HG02623 (cell line): Measurements from ENCODE around the gene ABHD14A.
"Not testable (repeated sequence)": the region's sequence is repeated elsewhere in the genome, so short reads cannot be mapped to it uniquely, and the experiment has no call there.

Experiments used
- ATAC-seq: cut with Tn5 transposase; IDR thresholded peaks from one replicate; pipeline ENCODE4 v1.9.1; 2021; ENCODE audit warnings: moderate library complexity; ENCODE audit not compliant: unreplicated experiment

The ABHD14A gene

GRCh38 chr3:51993657-51994056 is 18.8 kb downstream of the ABHD14A start:
- ATAC-seq: not testable (repeated sequence)

GRCh38 chr3:51994530-51994929 is 19.7 kb downstream of the ABHD14A start:
- no peak for ATAC-seq

GRCh38 chr3:51995346-51996163 is 20.7 kb downstream of the ABHD14A start, which contains the start of gene RPL29:
TSS of gene RPL29 (minus strand) at chr3:51995895. CDS start at chr3:51995461, 434 bp downstream.
- peak; percentile 82 for ATAC-seq

- no peak for ATAC-seq
Observed at GRCh38 chr3:51997172-51997571, 22.3 kb downstream of the ABHD14A start.

GRCh38 chr3:51997935-51998596 is 23.2 kb downstream of the ABHD14A start:
- no peak for ATAC-seq

GRCh38 chr3:51998774-51999173 is 23.9 kb downstream of the ABHD14A start:
- ATAC-seq: no peak

- no peak for ATAC-seq
Observed at GRCh38 chr3:51999846-52000245, 25.0 kb downstream of the ABHD14A start.

GRCh38 chr3:52001443-52001974 is 26.6 kb downstream of the ABHD14A start:
- ATAC-seq: no peak

GRCh38 chr3:52002748-52003147 is 27.9 kb downstream of the ABHD14A start:
- ATAC-seq: no peak

- no peak for ATAC-seq
Observed at GRCh38 chr3:52004163-52004787, 29.4 kb downstream of the ABHD14A start.

- ATAC-seq: no peak
Observed at GRCh38 chr3:52004906-52005395, 30.1 kb downstream of the ABHD14A start.

GRCh38 chr3:52005571-52005986 is 30.7 kb downstream of the ABHD14A start:
- ATAC-seq: no peak

- ATAC-seq: no peak
Observed at GRCh38 chr3:52006017-52006819, 31.4 kb downstream of the ABHD14A start.

GRCh38 chr3:52006820-52007133 is 31.9 kb downstream of the ABHD14A start:
- ATAC-seq: no peak

- ATAC-seq: no peak
Observed at GRCh38 chr3:52007291-52007690, 32.4 kb downstream of the ABHD14A start.

- ATAC-seq: no peak
Observed at GRCh38 chr3:52010431-52010830, 35.6 kb downstream of the ABHD14A start.

GRCh38 chr3:52012699-52013098 is 37.8 kb downstream of the ABHD14A start:
- no peak for ATAC-seq

- ATAC-seq: no peak
Observed at GRCh38 chr3:52013802-52014598, 39.1 kb downstream of the ABHD14A start.

GRCh38 chr3:52014613-52015012 is 39.7 kb downstream of the ABHD14A start:
- no peak for ATAC-seq
